NCI-H1105 (cell line): ENCODE results near the gene TWIST2.

Experiments used
- DNase-seq: peaks from one replicate; lab custom pipeline; 2025; lab: John Stamatoyannopoulos, UW

The TWIST2 gene

DNA sequence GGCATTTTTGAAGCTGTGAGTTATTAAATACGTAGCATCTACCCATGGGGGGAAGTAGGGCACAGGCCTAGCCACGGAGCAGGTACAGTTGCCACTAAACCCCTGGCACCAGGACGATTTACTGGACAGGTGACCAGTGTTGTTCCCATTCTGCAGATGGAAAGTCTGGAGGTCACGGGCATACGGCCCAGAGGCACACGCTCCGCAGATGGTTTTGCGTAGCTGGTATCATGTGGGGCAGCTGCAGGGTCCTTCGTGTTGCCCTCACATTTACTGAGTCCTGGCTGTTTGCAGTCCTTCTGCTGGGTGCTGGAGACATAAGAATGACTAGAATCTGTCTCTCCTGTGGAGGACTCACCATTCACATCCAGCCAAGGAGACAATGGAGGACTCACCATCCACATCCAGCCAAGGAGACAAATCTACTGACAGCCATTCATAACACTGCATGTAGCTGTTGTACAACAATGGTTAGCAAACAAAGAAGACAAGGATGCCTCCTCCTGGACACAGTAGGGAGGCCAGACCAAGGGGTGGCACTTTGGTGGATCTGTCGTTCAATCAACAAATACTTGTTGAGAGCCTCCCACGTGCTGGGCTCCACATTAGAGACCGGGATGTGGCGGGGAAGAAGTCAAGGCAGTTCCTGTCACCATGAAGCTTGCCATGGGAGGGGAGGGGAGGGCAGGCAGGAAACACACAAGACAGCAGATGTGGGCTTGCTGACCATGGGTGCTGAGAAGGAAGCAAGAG is 24.9 kb downstream of the TWIST2 start:
- no peak for DNase-seq

DNA sequence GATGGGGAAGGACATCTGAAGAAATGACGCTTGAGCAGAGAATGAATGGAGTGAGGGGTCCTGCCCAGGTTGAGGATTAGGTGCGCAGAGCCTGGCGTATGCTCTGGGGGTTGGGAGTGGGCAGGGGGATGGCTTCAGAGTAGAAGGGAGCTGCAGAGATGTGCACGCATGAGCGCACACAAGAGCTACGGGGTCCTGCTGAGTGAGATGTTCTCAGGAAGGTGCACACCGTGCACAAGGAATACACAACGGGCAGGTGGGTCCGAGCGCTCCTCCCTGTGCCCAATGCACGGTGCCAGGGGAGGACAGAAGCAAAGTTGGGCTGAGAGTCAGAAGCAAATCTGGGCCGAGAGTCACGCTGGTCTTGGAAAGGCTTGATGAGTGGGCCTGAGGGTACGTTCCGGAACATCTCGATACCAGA is 25.5 kb downstream of the TWIST2 start:
- DNase-seq: no peak

GRCh38 chr2:238873841-238874240 is 26.0 kb downstream of the TWIST2 start:
- DNase-seq: no peak

- DNase-seq: no peak
These were observed 26.6 kb downstream of the TWIST2 start for GRCh38 chr2:238874330-238875050.

DNA sequence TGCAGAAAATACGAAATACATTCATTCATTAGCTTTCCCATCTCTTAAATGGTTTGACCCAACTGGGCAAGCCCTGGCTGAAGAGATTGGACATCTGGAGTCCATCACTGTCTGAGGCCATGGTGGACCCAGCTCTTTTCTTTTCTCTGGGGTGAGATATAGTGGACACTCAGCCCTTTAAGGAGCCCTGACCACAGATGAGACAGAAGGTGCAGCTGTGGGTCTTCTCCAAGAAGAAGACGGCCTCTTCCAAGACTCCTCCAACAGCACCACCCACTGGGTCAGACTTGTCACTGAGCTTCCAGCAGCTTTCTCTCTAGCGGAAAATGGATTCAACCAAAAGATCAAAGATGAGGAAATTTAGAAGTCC is 27.2 kb downstream of the TWIST2 start:
- DNase-seq: no peak

- DNase-seq: no peak
These were observed 27.8 kb downstream of the TWIST2 start for GRCh38 chr2:238875471-238876231.

DNA sequence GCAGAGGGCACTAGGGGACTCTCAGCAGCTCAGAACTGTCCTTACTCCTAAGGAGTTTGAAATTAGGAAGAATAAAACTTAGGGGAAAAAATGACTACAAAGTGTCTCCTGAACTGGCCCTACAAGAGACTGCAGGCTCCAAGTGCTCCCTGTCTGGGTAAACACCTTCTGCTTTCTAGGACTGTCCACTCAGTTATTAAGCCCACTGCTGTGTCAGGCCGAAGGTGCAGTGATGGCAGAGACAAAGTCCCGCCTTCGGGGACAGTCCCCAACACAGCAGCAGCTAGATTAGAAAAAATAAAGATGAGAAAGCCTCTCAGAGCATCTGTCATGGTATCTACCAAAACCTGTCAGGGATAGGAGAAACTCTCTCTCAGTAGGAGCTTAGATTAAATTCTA is 28.3 kb downstream of the TWIST2 start:
- no peak for DNase-seq

DNA sequence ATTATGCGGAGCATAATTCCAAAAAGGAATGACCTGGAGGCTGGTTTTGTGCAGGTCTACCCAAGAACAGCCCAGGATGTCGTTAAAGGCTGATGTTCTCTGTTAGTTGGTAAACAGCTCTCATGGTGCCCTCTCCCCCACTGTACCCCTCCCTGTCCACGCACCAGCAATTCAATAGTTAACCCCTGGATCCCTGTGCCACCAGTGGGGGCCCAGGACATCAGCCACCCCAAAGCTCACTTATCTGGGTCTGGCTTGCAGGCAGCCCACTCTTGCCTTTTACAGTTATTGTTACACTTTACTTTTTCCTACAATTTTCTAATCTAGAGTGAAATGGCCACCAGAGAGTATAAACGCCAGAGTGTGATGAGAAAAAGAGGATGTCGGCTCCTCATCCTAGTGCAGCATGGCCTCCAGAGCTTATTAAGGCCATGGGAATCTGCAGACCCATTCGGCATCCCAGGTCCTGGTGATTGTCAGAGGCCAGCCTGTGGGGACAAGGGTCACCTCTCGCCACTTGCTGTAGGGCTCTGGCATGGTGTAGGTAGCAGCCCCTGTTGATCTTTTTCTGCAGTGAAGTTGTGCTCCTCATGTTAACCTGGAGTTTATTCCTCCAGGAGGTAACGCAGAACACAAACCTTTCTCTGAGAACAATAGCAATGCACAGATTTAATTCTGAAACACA is 30.3 kb downstream of the TWIST2 start:
- DNase-seq: no peak

DNA sequence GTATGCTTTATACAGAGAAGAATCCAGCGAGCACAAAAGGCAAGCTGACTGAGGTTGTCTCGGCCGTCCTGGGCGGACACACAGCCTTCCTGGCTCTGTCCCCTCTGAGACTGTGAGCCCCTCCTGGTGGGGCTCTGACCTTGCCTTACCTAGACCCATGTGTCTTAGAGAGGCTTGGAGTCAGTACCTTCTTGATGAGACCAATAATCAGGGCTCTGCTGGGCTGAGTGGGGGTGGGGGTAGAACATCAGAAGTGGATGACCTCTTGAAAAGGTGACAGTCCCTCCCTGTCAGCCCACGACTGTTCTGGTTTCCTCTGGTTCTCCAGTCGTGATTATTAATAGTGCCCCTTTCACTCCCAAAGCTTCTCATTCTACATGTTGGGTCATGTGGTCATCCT is 31.2 kb downstream of the TWIST2 start:
- no peak for DNase-seq

DNA sequence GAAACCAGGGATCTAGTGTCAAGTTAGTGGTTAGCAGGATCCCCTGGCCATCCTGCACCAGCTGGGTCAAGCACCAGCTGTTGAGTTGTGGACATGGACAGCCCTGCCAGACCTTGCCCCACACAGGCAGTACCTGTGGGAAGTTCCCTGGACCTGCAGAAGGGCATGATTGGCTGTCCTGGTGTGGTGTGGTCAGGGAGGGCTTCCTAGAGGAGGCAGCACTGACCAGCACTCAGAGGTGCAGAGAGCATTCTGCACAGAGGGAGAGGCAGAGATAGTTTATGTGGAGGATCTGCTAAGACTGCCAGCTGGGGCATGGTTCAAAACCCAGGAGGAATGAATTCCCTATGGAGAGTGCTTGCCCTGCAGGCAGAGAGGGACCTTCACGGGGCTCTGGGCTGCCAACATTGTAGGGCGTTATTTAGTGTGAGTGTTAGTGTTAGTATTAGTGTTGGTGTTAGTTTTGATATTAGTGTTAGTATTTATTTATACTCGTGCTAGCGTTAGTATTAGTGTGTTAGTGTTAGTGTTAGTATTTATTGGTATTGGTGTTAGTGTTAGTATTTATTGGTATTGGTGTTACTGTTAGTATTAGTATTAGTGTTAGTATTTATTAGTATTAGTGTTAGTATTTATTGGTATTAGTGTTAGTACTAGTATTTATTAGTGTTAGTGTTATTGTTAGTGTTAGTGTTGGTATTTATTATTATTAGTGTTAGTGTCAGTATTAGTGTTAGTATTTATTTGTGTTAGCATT is 31.9 kb downstream of the TWIST2 start:
- no peak for DNase-seq

GRCh38 chr2:238881353-238882081 is 33.6 kb downstream of the TWIST2 start:
- no peak for DNase-seq

DNA sequence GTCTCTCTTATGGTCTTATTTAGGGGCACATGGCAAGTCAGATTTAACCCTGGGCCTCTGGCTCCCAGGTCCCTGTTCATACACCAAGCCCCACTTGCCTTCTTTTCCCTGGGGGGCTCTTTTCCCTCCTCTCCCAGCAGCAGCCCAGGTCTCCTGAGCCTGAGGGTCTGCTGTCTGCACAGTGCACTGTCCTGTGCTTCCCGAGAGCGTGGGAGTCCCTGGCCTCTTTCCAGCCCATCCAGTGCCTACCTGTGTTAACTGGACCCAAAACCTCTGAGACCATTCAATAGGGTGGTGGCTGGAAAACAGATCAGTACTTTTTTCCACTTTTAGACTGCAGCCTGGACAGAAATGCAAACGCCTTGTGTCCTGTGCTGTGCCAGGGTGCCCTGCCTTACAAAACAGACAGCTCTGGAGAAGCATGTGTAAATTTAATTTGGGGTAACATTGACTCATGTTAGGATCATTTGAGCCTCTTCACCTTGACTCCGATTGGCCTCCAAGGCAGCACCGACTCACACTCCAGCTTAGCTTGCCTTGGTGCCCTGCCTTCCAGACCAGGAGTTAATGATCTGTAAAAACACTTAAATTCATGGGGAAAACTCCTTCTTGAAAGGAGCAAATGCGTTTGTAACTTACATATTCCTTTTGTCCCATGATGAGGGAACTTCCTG is 34.3 kb downstream of the TWIST2 start:
- no peak for DNase-seq

DNA sequence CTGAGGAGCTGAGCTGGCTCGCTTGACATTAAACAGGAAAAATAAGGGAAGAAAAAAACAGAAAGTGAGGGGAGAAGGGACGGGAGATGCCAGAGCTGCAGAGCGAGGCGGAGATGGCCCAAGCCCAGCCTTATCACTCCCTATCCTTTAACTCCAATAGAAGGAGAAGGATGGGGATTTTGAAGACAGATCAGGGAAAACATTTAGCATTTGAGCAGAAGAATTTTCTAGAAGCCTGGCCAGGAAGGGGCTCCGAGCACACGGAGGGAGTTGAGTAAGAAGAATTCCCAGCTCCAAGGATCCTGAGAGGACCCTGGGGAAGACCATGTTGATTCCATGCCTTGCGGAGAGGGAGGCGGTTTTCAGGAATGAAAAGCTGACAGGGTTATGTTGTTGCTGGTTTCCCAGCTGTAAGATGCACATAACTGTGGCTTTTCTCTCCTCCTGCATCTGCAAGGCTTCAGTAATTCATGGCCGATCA is 35.6 kb downstream of the TWIST2 start:
- DNase-seq: no peak

DNA sequence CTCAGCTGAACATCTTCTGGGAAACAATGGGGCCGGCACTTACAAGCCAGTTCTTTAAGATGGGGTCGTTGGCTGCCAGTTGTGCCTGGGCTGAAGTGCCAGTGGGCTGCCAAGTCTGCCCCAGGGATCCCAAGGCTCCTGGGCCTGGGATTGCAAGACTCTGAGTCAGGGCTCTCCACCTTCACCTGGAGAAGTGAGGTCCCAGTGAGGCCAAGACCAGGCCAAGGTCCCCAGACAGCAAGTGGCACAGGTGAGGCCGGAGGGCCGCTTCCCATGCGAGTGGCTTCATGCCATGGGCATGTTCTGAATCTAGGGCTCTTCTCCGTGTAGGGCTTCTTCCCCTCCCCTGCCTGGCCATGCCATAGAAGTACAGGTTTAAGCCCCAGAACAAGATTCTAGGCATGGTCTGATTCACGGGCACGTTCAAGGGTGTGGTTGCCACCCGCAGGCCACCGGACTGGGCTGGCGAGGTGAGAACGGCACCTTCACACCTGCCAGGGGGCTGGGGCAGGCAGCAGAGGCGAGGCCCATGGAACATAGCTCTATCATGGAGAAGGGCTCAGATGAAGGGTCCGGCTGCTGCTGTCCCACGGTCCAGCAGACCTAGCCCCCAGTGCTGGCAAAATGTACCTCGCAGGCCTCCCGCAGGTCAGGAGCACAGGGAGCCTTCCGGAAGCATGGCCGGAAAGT is 36.4 kb downstream of the TWIST2 start:
- no peak for DNase-seq

DNA sequence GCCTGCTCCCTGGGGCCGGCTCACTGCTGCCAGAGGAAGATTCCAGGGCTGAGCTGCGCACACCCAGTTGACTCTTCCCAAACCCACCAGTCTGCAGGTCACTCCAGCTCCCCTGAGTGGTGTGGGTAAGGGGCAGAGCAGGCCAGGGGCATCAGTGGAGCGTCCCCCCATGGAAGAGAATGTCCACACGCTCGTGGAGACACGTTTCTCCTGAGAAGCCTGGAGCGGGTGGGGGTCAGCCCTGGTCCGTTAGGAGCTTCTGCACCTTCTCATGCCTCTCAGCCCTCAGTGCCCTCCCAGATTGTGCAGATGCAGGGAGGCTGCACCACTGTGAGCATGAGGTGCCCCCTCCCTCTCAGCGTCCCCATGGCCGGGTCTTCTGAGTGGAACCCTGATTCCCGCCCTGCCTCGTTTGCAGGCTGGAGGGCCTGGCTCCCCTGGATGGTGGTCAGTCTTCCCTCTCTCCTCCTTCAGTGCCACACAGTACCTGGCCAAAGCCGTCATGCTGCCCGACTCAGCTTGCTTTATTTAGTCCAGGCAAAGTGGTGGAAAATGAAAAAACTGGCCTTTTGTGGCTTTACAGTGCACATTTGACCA is 37.0 kb downstream of the TWIST2 start:
- no peak for DNase-seq

- no peak for DNase-seq
These were observed 38.7 kb downstream of the TWIST2 start for GRCh38 chr2:238886453-238887094.

GRCh38 chr2:238887616-238888015 is 39.7 kb downstream of the TWIST2 start:
- DNase-seq: no peak

GRCh38 chr2:238888781-238889180 is 40.9 kb downstream of the TWIST2 start:
- DNase-seq: no peak

DNA sequence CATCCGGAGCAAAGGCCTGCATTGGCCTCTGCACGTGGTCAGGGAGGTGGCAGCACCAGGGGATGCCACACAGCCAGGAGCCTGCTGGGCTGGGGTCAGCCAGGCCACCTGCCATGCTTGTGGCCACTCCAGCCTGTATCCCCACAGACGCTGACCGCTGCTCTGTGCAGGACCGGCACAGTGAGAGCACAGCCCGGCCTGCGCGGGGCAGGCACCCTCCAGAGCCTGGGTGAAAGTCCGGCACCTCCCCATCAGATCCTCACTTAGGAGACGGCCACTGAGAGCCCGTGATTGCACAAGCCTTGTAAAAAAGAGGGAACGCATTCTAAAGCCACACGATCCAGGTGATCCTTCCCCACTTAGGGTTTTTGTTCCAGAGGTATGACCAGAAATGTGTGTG is 42.2 kb downstream of the TWIST2 start:
- DNase-seq: no peak
